Stimulated activated CD4-positive, alpha-beta T cell treated with anti-CD3 and anti-CD28 coated beads, Interleukin-4, amount 100 ng/mL, for 4 hours (primary cell): Measurements from ENCODE around the gene FIBCD1.

Experiments
- DNase-seq, 2 experiments: peaks; one replicate each; pipeline ENCODE4 v3.0.0-alpha.2; 2020

The FIBCD1 gene, protein sequence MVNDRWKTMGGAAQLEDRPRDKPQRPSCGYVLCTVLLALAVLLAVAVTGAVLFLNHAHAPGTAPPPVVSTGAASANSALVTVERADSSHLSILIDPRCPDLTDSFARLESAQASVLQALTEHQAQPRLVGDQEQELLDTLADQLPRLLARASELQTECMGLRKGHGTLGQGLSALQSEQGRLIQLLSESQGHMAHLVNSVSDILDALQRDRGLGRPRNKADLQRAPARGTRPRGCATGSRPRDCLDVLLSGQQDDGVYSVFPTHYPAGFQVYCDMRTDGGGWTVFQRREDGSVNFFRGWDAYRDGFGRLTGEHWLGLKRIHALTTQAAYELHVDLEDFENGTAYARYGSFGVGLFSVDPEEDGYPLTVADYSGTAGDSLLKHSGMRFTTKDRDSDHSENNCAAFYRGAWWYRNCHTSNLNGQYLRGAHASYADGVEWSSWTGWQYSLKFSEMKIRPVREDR

DNA sequence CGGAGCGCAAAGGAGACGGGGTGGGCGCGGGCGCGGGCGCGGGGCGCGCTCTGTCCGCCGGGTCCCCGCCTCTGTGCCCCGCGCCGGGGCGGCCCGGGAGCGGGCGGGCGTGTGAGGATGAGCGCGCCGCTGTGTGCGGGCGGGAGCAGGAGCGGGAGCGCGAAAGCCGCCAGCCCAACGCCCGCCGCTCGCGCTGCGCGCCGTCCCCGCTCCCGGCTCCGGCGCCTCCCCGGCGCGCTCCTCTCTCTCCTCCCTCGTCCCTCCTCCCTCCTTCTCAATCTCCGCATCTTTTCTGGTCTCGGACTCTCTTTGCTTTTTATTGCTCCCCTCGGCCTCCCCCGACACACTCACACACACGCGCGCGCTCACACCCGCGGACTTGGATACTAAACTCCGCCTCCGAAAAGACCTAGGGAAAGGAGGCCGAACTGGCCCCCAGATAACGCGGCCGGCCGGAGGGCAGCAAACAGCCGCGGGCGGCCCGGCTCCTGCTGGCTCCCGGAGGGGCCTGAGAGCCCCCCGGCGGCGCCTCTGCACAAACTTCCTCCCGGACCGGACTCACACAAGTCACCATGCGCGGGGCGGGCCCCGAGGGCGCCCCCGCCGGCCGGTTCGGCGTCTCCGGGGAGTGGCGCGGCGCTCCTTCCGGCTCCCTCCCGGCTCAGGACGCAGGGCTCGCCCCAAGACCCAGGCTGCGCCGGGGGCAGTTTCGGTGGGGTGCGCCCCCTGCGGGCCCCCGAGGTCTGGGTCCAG is at the start of gene FIBCD1:
Gene FIBCD1, minus strand, starts transcription at position 596 of the 753 bp plus-strand sequence. CDS start 640 bp downstream, outside the sequence.
- DNase-seq: no peak

DNA sequence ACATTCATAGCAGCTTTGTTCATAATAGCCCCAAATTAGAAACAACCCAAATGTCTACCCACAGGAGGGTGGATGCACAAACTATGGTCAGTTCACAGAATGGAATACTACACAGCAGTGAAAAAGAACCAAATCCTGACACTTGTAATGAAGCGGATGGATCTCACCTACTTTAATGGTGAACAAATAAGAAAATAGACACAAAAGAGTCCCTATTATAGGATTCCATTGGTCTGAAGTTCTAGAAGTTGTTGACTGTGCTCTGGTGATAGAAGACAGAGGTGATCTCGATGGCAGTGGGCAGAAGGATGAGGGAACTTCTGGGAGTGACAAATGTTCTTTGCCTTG is 49.3 kb upstream of the FIBCD1 start:
- DNase-seq: no peak

DNA sequence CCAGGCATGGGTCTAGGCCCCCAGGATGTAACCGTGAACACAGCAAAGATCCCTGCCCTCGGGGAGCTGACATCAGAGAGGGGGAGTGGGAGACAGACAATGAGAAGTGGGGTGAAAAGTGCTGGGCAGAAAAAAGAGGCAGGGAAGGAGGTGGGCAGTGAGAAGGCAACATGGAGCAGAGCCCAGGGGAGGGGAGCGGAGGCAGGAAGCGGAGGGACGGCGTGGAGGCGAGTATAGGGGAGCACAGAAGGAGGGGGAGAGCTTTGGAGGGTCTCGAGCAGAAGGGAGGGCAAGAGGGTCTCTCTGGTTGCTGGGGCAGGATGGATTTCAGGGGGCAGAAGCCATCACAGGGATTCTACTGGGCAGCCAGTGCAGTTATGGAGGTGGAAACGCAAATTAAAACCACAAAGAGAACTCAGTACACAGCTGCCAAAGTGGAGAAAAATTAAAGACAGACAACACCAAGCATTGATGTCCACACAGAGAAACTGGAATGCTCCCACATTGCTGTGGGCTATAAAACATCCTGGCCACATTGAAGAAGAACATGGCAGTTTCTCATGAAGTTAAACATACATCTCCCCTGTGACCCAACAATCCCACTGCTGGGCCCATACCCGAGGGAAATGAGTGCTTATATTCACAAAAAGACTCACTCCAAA is 48.8 kb upstream of the FIBCD1 start:
- no peak for DNase-seq

DNA sequence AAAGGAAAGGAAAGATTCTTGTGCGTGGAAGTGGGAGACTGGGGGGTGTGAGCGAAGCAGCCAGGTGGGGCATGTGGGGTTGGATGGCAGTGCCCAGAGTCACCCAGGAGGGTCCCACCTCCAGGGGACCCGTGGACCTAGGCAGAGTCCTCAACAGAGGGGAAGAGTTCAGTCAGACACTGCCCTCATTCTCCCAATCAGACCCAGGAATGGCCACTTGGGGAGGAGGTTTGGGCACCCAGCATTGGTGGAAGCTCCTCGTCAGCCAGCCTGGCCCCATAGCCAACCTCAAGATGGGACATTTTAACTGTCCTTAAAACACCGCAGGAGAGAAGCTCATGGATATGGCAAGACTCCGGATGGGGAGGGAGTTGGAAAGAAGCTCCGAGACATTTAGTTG is 48.0 kb upstream of the FIBCD1 start:
- no peak for DNase-seq

DNA sequence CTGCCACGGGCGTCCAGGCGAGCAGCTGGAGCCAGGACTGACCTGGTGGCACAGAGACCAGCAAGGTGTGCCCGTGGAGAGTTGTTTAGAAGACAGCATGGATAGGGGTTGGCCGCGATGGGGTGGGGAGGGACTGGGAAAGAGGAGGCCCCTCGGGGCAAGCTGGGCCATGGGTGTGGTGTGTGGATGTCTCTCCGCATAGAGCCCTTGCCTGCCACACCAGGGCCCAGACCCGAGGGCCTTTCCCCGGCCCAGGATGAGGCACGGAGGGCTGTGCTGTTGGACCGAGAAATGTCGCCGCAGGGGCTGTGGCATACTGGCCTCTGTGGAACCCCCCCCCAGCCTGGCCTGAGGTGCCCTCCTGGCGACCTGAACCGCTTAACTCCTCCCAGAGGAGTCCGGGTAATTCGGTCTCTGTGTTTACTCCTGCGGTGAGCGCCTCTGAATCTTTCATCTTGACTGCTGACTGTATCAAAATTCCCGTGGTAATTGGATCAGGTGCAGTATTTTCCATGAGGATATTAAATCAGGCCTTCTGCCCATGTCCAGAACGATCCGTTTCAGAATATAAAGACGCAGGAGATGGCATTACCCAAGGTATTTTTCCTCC is 47.4 kb upstream of the FIBCD1 start:
- DNase-seq: no peak

DNA sequence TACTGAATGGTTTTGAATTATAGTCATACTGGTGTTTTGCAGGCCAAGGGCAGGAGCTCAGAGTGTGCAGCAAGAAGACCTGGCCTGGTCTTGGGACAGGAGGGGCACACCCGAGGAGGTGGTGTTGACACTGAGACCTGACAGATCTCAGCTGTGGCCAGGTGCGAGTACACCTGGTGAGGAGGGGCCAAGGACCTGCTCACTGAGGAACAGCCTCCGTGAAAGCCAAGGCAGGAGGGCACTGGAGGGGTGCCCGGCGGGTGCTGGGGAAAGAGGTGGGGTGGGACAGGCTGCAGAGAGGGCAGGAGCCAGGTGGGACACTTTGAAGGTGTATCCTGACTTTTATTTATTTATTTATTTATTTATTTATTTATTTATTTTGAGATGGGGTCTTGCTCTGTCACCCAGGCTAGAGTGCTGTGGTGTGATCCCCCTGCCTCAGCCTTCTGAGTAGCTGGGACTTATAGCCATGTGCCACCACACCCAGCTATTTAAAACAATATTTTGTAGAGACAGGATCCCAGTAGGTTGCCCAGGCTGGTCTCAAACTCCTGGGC is 46.6 kb upstream of the FIBCD1 start:
- no peak for DNase-seq

DNA sequence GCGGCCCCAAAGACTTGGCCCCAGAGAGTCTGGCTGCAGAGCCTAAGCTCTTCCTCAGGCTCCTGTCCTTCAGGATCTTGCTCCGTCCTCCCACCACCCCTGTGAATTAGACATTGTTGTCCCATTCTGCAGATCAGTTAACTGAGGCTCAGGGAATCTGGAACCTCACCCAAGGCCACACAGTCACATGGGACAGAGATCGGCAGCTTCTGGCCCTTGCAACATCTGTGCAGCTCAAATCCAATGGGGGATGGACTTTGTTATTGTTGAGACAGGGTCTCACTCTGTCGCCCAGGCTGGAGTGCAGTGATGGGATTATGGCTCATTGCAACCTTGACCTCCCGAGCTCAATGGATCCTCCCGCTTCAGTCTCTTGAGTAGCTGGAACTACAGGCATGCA is 46.0 kb upstream of the FIBCD1 start:
- DNase-seq: no peak

DNA sequence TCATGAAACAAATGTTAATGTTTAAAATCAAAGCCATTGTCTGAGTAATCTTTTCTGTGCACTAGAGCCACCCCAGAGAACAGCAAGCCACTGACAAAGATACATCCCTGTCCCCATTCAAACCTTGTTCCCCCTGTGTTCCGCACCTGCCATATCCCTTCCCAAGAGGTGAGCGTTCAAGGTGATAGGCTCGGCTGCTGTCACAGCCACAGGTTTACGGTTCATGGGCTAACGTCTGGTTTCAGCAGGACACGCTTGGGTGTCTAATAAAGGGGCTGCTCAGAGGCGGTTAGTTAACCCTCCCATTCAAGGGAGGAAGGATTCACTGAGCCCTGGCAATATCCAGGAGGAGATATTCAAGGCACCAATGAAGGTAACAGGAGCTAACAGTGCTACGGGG is 45.5 kb upstream of the FIBCD1 start:
- DNase-seq: no peak

DNA sequence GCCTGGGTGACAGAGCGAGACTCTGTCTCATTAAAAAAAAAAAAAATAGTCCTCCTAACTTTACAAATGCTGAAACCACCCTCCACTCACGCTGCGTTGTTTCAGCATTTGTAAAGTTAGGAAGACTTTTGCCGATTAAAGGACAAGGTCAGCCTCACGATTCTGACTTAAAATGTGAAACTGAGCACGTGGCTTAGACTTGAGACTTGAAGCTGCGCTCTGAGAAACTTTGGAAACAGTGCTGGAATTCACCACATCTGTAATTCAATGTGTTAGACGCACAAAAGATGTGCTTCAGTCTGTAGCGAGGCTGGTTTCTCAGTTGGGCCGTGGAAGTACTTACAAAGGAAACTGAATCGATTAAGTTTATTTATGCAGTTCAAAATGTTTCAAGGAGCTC is 44.9 kb upstream of the FIBCD1 start:
- DNase-seq: no peak

DNA sequence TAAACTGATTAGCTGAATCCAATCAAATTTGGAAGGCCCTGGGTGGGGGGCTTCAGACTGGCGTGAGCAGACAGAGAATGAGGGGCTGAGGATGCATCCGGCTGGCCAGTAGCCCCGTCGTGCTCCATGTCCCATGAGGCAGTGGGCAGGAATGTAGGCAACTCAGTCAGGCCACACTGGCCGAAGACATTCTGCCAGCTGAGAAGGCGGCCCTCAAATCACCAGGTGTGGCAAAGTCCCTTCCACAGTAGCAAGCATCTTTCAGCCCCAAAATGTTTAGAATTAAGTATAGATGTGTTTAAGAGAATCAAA is 44.3 kb upstream of the FIBCD1 start:
- no peak for DNase-seq

DNA sequence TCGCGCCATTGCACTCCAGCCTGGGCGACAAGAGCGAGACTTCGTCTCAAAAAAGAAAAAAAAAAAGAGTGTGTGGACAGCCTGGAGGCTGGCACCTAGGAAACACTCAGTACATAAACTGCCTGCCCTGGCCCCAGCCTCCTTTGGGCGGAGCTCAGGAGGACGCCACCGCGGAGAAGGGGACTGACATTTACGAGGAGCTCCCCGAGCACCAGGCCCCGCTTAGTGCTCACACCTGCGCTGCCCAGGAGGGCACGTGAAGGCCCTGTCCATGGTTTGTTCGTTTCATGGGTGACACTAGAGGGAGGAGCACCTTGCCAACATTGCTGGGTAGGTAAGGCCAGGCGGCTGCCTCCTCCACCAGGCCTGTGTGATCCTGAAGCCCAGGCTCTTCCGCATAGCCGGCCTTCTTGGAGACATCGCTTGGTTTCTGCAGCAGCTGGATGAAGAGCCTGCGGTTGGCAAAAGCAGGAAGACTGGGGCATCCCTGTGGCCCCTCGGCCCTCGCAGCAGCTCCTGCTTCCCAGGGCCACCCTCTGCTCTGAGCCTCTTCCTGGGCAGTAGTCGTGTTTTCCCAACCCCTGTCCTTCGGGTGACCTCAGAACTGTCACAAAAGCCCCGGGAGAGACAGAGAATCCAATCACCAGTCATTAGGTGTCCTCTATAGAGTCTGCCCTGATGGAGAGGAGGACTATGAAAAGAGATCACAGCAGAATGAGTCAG is 43.8 kb upstream of the FIBCD1 start:
- no peak for DNase-seq

DNA sequence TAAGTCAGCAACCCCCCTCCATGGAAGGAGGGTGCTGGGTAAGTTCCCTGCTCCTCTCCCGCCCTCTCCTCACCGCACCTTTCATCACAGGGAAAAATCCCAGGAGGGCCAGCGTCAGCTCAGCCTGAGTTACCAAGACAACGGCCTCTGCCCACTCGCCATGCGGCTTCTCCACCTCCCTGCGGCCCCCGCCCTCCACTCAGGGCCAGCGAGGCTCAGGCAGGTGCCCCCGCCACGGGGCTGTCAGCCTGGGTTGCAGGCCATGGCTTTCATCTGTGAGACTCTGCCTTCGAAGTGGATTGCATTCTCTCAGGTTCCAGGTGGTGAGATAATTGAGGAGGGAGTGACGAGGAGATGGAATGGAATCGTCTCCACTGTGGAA is 42.7 kb upstream of the FIBCD1 start:
- no peak for DNase-seq

DNA sequence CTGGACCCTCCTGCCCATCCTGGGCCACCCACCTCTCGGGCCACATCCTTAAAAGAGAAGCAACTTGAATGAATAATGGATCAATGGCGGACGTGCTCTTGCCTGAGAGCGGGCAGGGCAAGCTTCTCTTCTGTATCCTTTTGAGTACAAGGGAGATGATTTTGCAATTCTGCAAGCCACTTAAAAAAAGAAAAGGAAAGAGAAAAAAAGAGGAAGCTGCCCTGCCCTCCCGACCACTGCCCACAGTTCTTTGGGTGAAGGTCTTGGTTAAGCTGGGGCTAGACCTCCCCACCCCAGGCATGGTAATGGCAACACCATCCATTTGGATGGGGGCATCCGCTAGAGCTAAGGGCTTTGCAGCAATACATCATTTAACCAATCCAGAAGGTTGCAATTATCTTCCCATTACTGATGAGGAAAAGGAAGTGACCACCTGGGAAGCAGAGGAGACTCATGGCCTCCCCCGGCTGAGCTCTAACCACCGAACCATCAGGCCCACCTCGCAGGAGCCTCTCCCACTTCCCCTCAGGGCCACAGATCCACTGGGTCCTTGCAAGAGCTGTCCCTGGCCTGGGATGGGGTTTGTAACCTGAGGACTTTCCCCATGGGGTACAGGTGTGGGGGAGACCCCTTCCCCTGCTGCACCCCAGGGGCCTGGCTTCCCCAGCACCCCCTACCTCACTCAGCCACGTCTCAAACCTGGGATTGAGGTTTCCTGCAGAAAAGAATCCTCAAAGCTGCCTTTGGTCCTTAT is 42.1 kb upstream of the FIBCD1 start:
- DNase-seq: no peak

DNA sequence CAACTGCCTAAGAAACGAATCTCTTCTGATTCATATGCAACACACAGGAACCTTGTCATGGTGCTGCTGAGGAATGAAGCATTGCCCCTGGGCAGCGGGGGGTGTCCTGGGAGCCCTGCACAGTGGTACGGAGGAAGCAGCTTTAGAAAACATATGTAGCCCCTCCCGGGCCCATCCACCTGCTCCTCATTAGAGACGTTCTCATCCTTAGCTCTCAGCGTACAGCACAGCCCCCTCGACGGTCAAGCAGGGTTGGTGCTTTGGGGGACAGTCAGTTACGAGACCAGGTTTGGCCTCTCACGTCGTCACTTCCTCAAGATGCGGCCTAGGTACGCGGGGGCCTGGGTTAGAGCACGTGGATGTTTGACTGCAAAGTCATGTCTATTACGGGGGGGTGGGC is 41.5 kb upstream of the FIBCD1 start:
- no peak for DNase-seq

DNA sequence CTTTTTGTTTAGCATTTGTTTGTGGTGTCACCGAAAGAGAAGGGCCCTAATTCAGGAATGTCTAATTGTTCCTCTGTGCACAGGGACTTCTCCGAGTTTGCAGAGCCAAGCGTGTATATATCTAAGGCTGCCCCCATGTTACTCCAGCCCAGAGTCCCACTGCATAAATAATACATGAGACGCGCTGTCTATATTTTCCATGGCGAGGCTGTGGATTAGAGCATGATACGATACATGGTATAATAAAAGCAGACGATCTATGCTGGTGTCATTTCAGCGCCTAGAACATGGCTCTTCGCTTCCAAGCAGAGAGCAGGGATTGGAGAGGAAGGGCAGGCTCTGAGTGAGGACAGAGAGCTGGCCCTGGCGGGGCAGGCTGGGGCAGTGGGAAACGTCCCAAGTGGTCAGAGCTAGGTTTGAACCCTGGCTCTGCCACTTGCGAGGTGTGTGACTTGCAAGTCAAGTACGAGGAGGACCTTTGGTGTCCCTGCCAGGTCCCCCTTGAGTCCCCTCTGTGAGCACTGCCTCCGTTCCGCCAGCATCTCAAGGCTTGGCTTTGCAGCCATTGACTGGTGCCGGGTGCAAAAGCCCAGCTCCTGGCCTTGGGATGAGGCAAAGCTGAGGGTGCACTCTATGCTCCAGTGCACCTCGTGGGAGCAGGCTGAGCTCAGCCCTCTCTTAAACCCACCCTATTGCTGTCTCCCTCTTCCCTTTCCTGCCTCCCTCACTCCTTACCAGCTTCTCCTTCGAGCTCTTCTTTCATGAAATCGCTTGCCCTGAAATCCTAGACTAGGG is 40.7 kb upstream of the FIBCD1 start:
- DNase-seq: no peak

DNA sequence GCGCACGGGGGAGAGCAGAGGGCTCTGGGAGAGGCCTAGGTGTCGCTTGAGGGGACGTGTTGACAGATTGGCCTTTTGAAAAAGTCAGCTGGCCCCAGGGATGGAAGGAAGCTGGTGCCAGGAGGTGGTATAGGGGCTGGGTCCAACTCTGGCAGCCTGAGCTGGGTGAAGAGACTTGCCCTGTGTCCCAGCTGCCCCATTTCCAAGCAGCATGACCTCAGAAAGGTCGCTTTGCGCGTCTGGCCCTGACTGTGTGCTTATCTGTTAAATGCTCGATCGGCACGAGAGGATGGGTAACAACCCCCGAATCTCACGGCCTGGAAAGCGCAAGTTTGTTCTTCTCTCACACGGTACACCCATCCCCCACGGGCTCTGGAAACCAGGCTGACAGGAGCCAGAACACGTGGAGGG is 38.8 kb upstream of the FIBCD1 start:
- DNase-seq: no peak

DNA sequence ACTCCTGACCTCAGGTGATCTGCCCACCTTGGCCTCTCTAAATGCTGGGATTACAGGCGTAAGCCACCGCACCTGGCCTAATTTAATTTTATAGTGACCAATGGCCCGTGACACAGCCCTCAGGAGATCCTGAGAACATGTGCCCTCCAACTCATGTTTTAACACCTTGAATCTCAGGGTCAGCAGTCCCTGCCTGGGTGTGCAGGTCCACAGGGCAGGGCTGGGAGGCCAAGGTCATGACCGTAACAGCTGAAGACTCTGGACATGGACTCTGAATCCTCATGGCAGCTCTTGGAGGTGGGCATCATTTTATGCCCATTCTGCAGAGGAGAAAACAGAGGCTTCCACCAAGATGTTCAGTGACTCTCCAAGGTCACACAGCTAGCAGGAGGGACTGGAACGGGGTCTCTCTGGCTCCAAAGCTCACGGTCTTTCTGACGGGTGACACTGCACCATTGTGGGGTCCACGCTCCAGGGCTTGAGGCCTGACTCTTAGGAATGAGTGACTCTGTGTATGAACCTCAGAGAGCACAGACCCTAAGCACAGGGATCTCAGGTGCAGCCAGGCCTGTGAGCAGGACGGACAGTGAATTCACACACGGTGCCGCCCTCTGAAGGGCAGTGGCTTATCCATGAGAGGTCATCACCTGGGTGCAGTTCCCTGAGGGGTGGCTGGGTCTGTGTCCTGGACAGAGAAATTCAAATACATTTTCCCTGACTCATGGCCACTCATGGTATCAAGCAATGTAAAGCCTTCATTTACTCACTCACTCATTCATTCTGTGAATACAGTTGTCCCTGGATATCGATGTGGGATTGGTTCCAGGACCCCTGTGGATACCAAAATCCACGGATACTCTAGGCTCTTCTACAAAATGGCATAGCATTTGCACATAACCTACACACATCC is 37.1 kb upstream of the FIBCD1 start:
- no peak for DNase-seq

DNA sequence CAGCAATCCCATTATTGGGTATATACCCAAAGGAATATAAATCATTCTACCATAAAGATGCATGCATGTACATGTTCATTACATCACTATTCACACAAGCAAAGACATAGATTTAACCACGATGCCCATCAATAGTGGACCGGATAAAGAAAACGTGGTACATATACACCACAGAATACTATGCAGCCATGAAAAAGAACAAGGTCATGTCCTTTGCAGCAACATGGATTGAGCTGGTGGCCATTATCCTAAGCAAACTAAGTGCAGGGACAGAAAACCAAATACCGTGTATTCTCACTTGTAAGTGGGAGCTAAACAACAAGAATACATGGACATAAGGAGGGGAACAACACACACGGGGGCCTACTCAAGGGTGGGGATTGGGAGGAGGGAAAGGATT is 36.1 kb upstream of the FIBCD1 start:
- DNase-seq: no peak

DNA sequence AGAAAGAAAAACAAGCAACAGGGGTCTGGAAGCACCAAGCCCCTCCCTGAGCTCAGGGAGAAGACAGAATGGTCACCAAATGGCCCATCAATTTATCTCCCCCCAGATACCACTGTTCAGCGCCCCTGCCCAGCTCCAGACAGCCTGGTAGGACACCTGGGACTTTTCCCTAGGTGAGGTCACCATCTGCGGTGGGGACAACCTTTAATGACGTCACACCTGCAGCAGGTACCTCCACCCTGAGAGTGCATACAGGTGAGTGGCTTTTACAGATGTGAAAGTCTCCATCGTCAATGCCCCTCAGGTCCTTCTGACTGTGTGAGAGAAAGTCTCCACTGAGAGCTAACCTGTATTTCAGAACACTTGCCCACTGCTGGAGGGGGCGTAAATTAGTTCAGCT is 35.6 kb upstream of the FIBCD1 start:
- DNase-seq: no peak
